ENCODE data around the gene PEMT.

The PEMT gene

GRCh38 chr17:17532991-17533390 lies 58.5 kb downstream of the PEMT start:
- no peak for TF ChIP-seq CTCF (IDR thresholded peaks at IDR 0.05; ENCODE audit: low read depth, low read length)
- DNase-seq (ENCODE audit: extremely low read depth, low read depth) = no peak

- no peak for DNase-seq (ENCODE audit: extremely low read depth, low read depth)
- no peak for TF ChIP-seq CTCF (IDR thresholded peaks at IDR 0.05; ENCODE audit: low read depth, low read length)
Observed at GRCh38 chr17:17531156-17531555, 60.4 kb downstream of the PEMT start.

GRCh38 chr17:17528696-17529652 lies 62.5 kb downstream of the PEMT start:
- no peak for TF ChIP-seq CTCF (IDR thresholded peaks at IDR 0.05; ENCODE audit: low read depth, low read length)

GRCh38 chr17:17527956-17528500 lies 63.5 kb downstream of the PEMT start:
- no peak for TF ChIP-seq CTCF (IDR thresholded peaks at IDR 0.05; ENCODE audit: low read depth, low read length)
- DNase-seq (ENCODE audit: extremely low read depth, low read depth) = no peak

More at GRCh38 chr17:17528696-17529652, 62.5 kb downstream of the PEMT start:
- no peak for DNase-seq (ENCODE audit: extremely low read depth, low read depth)

GRCh38 chr17:17527534-17527933 lies 64.0 kb downstream of the PEMT start:
- DNase-seq (ENCODE audit: extremely low read depth, low read depth) = no peak
- TF ChIP-seq CTCF (IDR thresholded peaks at IDR 0.05; ENCODE audit: low read depth, low read length) = no peak

- no peak for DNase-seq (ENCODE audit: extremely low read depth, low read depth)
- no peak for TF ChIP-seq CTCF (IDR thresholded peaks at IDR 0.05; ENCODE audit: low read depth, low read length)
Observed at GRCh38 chr17:17526369-17526768, 65.1 kb downstream of the PEMT start.

GRCh38 chr17:17525956-17526355 lies 65.6 kb downstream of the PEMT start:
- no peak for TF ChIP-seq CTCF (IDR thresholded peaks at IDR 0.05; ENCODE audit: low read depth, low read length)
- no peak for DNase-seq (ENCODE audit: extremely low read depth, low read depth)
